ENCODE results near the gene CLIC3. TPM values are rescaled to one million over a fixed set of nuclear protein-coding genes. Genes with fewer than 3 reads are reported as not detected.

CLIC3 gene
- total RNA-seq, 1 experiment from 2014 or later = 6.2 TPM

GRCh38 chr9:136962163-136962562 is 34.2 kb downstream of the CLIC3 start:
- no peaks in the 10 kb centered on the region for H3K36me3 ChIP-seq (ENCODE audit: control insufficient read depth, insufficient read depth, low read length)
- peaks cover 5% of the 10 kb centered on the region; the same call in 1 of the 2 replicates for H3K4me1 ChIP-seq (ENCODE audit: control insufficient read depth, insufficient read depth, low read length)
- no peak overlapping the region for H3K4me3 ChIP-seq (ENCODE audit: low read depth in 2 of 2, low read length in 2 of 2)
- ChIA-PET POLR2A (no interaction called here), CTCF (no interaction called here)
- no peak for DNase-seq (ENCODE audit: low read depth, low spot score)
- H3K9me3 ChIP-seq (ENCODE audit: control insufficient read depth, insufficient read depth, low read depth, low read length) = no peaks in the 10 kb centered on the region
- intact Hi-C loops (cut with micrococcal nuclease; ENCODE audit: unreplicated experiment) (no loop called here), in situ Hi-C loops (cut with HindIII; ENCODE audit: low pct_unique_long_range_greater_than_20kb, low sequenced_read_pairs) (no loop called here)
- H3K27me3 ChIP-seq (ENCODE audit: control insufficient read depth, insufficient read depth, low read length) = no peaks in the 10 kb centered on the region
- TF ChIP-seq, protein P1, sequence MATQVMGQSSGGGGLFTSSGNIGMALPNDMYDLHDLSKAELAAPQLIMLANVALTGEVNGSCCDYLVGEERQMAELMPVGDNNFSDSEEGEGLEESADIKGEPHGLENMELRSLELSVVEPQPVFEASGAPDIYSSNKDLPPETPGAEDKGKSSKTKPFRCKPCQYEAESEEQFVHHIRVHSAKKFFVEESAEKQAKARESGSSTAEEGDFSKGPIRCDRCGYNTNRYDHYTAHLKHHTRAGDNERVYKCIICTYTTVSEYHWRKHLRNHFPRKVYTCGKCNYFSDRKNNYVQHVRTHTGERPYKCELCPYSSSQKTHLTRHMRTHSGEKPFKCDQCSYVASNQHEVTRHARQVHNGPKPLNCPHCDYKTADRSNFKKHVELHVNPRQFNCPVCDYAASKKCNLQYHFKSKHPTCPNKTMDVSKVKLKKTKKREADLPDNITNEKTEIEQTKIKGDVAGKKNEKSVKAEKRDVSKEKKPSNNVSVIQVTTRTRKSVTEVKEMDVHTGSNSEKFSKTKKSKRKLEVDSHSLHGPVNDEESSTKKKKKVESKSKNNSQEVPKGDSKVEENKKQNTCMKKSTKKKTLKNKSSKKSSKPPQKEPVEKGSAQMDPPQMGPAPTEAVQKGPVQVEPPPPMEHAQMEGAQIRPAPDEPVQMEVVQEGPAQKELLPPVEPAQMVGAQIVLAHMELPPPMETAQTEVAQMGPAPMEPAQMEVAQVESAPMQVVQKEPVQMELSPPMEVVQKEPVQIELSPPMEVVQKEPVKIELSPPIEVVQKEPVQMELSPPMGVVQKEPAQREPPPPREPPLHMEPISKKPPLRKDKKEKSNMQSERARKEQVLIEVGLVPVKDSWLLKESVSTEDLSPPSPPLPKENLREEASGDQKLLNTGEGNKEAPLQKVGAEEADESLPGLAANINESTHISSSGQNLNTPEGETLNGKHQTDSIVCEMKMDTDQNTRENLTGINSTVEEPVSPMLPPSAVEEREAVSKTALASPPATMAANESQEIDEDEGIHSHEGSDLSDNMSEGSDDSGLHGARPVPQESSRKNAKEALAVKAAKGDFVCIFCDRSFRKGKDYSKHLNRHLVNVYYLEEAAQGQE (IDR thresholded peaks at IDR 0.05; ENCODE audit: insufficient read depth in 1 of 2, low read depth in 2 of 2, low read length in 1 of 2) = no peak
- no peak for TF ChIP-seq SIN3A (IDR thresholded peaks at IDR 0.05; ENCODE audit: borderline replicate concordance, insufficient read depth, low read depth, low read length)
- no peak for TF ChIP-seq CTCF (IDR thresholded peaks at IDR 0.05)
- no peak for TF ChIP-seq TCF7L2 (IDR thresholded peaks at IDR 0.05; ENCODE audit: low read depth, low read length)
- TF ChIP-seq POLR2AphosphoS5 (IDR thresholded peaks at IDR 0.05; ENCODE audit: low read depth, low read length) = no peak
- H3K27ac ChIP-seq (ENCODE audit: low read length) = no peak overlapping the region
- BruUV-seq (replicated peaks) = no TSS peak
- ATAC-seq = no peak

GRCh38 chr9:136961279-136962065 is 34.9 kb downstream of the CLIC3 start:
- no peak for TF ChIP-seq TCF7L2 (IDR thresholded peaks at IDR 0.05; ENCODE audit: low read depth, low read length)
- TF ChIP-seq POLR2AphosphoS5 (IDR thresholded peaks at IDR 0.05; ENCODE audit: low read depth, low read length) = no peak
- TF ChIP-seq SIN3A (IDR thresholded peaks at IDR 0.05; ENCODE audit: borderline replicate concordance, insufficient read depth, low read depth, low read length) = no peak
- no peak for TF ChIP-seq CTCF (IDR thresholded peaks at IDR 0.05)
- TF ChIP-seq, protein P1 (IDR thresholded peaks at IDR 0.05; ENCODE audit: insufficient read depth in 1 of 2, low read depth in 2 of 2, low read length in 1 of 2) = no peak
- POLR2A ChIA-PET = no interaction called here
- no peak overlapping the region for H3K27ac ChIP-seq (ENCODE audit: low read length)
- H3K27me3 ChIP-seq (ENCODE audit: control insufficient read depth, insufficient read depth, low read length) = no peaks in the 10 kb centered on the region
- H3K4me1 ChIP-seq (ENCODE audit: control insufficient read depth, insufficient read depth, low read length) = peaks cover 5% of the 10 kb centered on the region; the same call in 1 of the 2 replicates
- H3K9me3 ChIP-seq (ENCODE audit: control insufficient read depth, insufficient read depth, low read depth, low read length) = no peaks in the 10 kb centered on the region
- in situ Hi-C loops (cut with HindIII; ENCODE audit: low pct_unique_long_range_greater_than_20kb, low sequenced_read_pairs) = no loop called here
- intact Hi-C loops (cut with micrococcal nuclease; ENCODE audit: unreplicated experiment) = no loop called here
- H3K36me3 ChIP-seq (ENCODE audit: control insufficient read depth, insufficient read depth, low read length) = no peaks in the 10 kb centered on the region
- ATAC-seq (no peak; the same call in 1 of the 2 replicates), DNase-seq (ENCODE audit: low read depth, low spot score) (no peak)
- CTCF ChIA-PET = interaction anchor here (0.7 kb wide), 1 partner anchor 14 kb away, joined by 3 read pairs; no protein-coding TSS in a partner anchor
- no peak overlapping the region for H3K4me3 ChIP-seq (ENCODE audit: low read depth in 2 of 2, low read length in 2 of 2)
- BruUV-seq (replicated peaks) = no TSS peak
